Stimulated activated CD4-positive, alpha-beta T cell treated with anti-CD3 and anti-CD28 coated beads, Interleukin-1b, Interleukin-23, amount 100 ng/mL, for 4 hours (primary cell): ENCODE results near the gene CFAP68.
"Not testable (repeated sequence)": the region's sequence is repeated elsewhere in the genome, so short reads cannot be mapped to it uniquely, and the experiment has no call there.

Source experiments
- DNase-seq, 2 donors: peaks; one replicate each; pipeline ENCODE4 v3.0.0-alpha.2; 2020; ENCODE audit warnings: low read depth in 2 of 2

The CFAP68 gene

GRCh38 chr11:111870522-111870885 is 8.8 kb upstream of the CFAP68 start:
- no peak for DNase-seq

- peak; percentile 88 to 90 for DNase-seq
Observed at GRCh38 chr11:111870886-111871692, 8.3 kb upstream of the CFAP68 start, which contains the start of gene ALG9. Gene ALG9, minus strand, starts transcription at chr11:111871581. Its CDS starts 99 bp downstream, at chr11:111871482.

GRCh38 chr11:111871693-111872161 is 7.6 kb upstream of the CFAP68 start:
- no peak for DNase-seq

GRCh38 chr11:111878385-111878848 is 924 bp upstream of the CFAP68 start:
- DNase-seq, result no peak

DNA sequence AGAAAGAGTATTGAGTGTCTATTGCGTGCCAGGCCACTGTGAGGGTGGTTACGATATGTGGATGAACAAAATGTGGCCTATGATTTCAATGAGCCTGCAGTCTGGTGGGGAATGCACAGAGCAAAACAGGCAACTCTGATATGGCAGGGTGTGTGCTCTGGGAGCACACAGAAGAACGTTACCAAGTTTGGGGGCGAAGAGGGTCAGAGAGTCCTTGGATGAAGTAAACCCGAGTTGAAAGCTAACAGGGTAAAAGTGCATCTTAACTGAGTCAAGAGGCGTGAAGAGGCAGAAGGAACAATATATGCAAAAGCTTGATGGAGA is 258 bp downstream of the CFAP68 start:
- DNase-seq, result no peak

DNA sequence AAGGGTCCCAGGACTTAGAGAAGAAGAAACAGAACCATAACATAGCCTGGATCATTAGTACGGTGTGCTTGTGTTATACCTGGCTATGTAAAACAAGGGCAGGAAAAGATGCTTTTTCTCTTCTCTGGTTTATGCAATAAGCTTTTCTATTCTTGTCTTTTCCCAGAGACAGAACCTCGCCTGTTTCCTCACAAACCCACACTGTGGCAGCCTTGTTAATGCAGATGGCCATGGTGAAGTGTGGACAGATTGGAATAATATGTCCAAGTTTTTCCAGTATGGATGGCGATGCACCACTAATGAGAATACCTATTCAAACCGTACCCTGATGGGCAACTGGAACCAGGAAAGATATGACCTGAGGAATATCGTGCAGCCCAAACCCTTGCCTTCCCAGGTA is 2.9 kb downstream of the CFAP68 start:
- no peak for DNase-seq

DNA sequence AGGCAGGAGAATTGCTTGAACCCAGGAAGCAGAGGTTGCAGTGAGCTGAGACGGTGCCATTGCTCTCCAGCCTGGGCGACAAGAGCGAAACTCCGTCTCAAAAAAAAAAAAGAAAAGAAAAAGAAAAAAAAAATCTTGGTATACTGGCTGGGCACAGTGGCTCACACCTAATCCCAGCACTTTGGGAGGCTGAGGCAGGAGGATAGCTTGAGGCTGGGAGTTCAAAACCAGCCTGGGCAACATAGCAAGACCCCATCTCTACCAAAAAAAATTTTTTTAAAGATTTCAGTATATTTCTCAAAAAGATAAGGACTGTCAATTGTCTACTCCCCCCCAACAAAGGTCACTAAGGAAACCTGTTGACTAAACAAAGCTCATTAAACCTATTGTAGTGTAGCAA is 5.7 kb downstream of the CFAP68 start:
- DNase-seq, result not testable (repeated sequence)

- DNase-seq, result no peak
Observed at GRCh38 chr11:111886032-111886431, 6.7 kb downstream of the CFAP68 start.

DNA sequence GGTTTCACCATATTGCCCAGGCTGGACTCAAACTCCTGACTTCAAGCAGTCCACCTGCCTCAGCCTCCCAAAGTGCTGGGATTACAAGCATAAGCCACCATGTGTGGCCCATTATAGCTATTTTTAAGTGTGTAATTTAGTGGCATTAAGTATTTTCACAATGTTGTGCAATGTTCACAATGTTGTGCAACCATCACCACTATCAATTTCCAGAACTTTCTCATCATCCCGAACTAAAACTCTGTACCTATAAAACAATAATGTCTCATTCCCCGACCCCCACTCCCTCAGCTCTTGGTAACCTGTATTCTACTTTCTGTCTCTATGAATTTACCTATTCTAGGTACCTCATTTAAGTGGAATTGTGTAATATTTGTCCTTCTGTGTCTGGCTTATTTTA is 7.5 kb downstream of the CFAP68 start:
- DNase-seq, result no peak

DNA sequence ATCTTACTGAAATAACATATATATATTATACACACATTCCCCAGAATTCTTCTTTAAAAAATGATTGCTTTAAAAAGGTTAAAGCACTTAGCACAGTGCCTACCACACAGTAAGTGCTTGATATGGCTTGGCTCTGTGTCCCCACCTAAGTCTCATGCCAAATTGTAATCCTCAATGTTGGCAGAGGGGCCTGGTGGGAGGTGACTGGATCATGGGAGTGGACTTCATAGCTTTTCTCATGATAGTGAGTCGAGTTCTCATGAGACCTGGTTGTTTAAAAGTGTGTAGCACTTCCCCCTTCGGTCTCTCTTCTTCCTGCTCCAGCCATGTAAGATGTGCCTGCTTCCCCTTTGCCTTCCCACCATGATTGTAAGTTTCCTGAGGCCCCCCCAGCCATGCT is 26.1 kb downstream of the CFAP68 start:
- DNase-seq, result no peak

GRCh38 chr11:111906680-111907079 is 27.3 kb downstream of the CFAP68 start:
- DNase-seq, result no peak

DNA sequence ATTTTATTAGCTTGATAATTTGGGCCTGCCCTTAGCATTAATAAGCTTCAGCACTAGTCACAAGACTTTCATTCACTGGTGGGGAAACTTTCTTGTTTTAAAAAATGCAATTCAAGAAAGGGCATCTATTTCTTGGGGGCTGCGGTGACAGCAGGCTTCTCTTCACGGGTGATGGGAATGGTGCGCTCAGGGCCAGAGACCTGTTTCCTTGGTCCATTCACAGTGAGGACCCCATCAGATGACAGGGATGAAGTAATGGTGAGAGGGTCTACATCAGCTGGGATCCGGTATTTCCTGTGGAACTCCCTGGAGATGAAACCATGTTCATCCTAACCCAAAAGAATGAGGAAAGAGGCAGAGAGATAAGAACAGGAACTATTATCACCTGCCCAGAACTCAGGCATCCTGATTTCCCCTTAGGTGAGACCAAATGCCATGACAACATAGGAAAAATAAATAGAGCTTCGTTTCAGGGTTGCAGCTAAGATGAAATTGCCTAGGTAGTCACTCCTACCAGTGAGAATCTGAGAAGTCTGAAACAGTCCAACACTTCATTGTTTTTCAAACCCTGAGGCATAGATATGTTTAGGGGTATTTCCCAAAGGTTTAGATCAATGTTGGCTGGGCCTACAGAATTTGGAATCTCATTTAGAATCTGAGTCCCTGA is 29.4 kb downstream of the CFAP68 start:
- no peak for DNase-seq

GRCh38 chr11:111909378-111909777 is 30.0 kb downstream of the CFAP68 start:
- DNase-seq, result no peak

DNA sequence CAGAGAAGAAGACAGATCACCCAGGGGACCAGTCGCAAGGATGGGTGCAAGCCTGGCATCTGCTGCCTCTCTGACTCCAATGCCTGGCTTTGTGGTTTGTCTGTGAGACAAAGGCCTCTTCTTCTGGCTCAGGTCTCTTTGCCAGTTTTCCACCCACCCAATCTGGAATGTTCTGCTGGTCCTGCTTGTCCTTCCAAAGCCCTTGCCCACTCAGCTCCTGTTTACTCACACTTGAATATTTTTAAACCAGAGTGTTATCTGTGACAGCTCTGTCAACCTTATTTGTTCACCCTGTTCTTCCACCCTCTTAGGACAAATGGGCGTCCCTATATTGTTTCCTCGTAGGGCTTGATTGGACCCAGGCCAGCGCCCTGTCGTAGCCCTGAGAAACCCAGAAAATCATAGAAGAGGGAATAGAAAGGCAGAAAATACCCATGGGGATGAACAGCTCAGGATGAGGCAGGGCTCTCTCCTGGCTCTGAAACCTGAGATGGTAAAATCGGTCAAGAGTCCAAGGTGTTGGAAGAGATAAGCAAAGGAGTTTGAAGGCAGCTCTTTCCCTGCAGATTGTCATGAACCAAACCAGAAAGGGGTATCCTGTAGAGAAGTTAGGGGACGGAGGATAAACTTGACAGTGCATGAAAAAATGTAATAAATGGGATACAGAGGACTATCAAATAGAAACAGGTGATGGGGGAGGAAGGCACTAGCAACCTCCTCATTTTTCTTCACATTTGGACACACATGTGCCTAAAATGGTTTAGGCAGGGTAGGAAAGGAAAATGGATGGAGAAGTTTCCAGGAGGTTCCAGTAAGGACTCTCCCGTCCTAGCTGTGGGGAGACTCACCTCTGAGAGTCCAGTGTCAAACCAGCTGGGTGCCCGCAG is 31.6 kb downstream of the CFAP68 start:
- no peak for DNase-seq

GRCh38 chr11:111911563-111912401 is 32.4 kb downstream of the CFAP68 start, which contains the start of gene CRYAB:
Gene CRYAB, minus strand, starts transcription at chr11:111911770. Its CDS starts 46 bp downstream, at chr11:111911724.
- no peak for DNase-seq

- DNase-seq, result no peak
Observed at GRCh38 chr11:111912535-111912934, 33.2 kb downstream of the CFAP68 start, which contains the start of gene HSPB2. Gene HSPB2, plus strand, starts transcription at chr11:111912734. Its CDS starts 96 bp downstream, at chr11:111912830.

- no peak for DNase-seq
Observed at GRCh38 chr11:111913031-111913861, 33.9 kb downstream of the CFAP68 start.

GRCh38 chr11:111913997-111914396 is 34.7 kb downstream of the CFAP68 start:
- DNase-seq, result no peak

GRCh38 chr11:111916768-111917167 is 37.4 kb downstream of the CFAP68 start:
- no peak for DNase-seq

DNA sequence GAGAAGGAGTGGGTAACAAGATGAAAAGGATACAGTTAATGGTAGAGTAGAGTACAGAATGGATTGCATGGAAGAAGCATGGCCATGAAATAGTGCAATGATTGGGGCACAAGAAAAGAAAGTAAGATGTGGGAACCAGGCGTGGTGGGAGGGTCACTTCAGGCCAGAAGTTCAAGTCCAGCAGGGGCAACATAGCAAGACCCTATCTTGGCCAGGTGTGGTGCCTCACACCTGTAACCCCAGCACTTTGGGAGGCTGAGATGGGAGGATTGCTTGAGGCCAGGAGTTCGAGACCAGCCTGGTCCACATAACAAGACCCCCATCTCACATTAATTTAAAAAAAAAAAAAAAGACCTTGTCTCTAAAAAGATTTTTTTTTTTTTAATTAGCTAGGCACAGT is 38.0 kb downstream of the CFAP68 start:
- no peak for DNase-seq
